Measurements from ENCODE around the gene CACNA1D. TPM values are rescaled to one million over a fixed set of nuclear protein-coding genes. Genes with fewer than 3 reads are reported as not detected.

CACNA1D gene
- total RNA-seq, 1 donor from 2014 or later, result 1.9 TPM

DNA sequence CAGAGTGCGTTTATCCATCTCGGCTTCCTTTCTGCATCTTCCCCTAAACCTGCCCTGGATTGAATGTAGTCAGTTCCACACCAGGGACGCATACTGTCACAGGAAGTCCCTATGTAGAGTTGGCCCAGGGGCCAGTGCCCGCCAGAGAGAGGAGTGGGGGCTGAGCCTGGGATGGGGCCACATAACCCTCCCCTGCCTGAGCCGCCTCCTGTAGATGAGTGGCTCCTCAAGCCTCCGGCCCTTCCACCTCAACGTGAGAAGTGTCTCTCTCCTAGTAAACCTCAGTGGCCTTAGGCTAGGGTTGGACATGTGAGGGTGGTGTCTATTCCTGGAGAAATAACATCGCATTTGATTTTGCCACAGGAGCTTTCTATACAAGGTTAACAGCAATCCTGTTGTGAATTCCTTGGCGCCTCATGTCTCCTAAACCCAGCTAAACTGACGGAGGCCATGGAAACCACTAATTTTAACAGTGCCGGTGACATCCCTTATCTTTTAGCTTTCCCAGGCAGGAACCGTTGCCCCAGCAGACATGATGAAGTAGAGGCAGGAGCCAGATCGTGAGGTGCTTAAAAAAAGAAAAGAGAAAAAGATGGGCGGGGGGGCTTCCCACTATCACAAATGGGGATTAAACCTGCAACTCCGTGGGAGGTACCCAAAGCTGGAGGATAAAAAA, 180.7 kb downstream of the CACNA1D start:
- Mint-ChIP-seq H3K4me3 (no peak overlapping the region), H3K27me3 (no peaks in the 10 kb centered on the region), H3K4me1 (no peaks in the 10 kb centered on the region), H3K9me3 (no peaks in the 10 kb centered on the region), H3K36me3 (ENCODE audit: low read depth) (no peaks in the 10 kb centered on the region), H3K27ac (no peak overlapping the region)
- TF ChIP-seq, protein P1, sequence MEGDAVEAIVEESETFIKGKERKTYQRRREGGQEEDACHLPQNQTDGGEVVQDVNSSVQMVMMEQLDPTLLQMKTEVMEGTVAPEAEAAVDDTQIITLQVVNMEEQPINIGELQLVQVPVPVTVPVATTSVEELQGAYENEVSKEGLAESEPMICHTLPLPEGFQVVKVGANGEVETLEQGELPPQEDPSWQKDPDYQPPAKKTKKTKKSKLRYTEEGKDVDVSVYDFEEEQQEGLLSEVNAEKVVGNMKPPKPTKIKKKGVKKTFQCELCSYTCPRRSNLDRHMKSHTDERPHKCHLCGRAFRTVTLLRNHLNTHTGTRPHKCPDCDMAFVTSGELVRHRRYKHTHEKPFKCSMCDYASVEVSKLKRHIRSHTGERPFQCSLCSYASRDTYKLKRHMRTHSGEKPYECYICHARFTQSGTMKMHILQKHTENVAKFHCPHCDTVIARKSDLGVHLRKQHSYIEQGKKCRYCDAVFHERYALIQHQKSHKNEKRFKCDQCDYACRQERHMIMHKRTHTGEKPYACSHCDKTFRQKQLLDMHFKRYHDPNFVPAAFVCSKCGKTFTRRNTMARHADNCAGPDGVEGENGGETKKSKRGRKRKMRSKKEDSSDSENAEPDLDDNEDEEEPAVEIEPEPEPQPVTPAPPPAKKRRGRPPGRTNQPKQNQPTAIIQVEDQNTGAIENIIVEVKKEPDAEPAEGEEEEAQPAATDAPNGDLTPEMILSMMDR (IDR thresholded peaks at IDR 0.05), result no peak
- ATAC-seq (ENCODE audit: low read depth) (no peak), DNase-seq (no peak)
- CTCF ChIA-PET, result no interaction called here
- intact Hi-C loops (cut with micrococcal nuclease), result no loop called here
- POLR2A ChIA-PET, result no interaction called here

DNA sequence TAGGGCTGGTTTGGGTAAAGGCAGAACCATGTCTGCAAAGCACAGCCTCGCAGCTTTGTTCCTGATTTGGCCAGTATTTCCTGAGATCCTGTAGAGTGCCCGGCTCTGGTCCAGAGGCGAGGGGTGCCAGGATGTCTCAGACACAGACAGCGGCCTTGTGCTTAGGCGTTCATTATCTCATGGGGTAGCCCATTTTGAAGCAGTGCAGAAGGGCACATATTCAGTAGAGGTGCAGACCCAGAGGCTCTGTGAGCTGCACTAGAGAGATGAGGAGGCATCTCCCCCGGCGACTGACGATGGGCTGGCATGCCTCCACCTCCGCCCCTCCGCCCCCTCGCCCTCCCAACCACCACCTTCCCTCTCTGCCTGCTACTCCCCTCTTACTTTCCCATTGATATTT, 181.5 kb downstream of the CACNA1D start:
- Mint-ChIP-seq H3K27ac (no peak overlapping the region), H3K27me3 (peaks cover 3% of the 10 kb centered on the region), H3K9me3 (no peaks in the 10 kb centered on the region), H3K36me3 (ENCODE audit: low read depth) (no peaks in the 10 kb centered on the region), H3K4me3 (no peak overlapping the region), H3K4me1 (no peaks in the 10 kb centered on the region)
- POLR2A ChIA-PET, result no interaction called here
- intact Hi-C loops (cut with micrococcal nuclease), result no loop called here
- TF ChIP-seq, protein P1 (IDR thresholded peaks at IDR 0.05), result no peak
- CTCF ChIA-PET, result no interaction called here
- ATAC-seq (ENCODE audit: low read depth), result no peak
- DNase-seq, result no peak

DNA sequence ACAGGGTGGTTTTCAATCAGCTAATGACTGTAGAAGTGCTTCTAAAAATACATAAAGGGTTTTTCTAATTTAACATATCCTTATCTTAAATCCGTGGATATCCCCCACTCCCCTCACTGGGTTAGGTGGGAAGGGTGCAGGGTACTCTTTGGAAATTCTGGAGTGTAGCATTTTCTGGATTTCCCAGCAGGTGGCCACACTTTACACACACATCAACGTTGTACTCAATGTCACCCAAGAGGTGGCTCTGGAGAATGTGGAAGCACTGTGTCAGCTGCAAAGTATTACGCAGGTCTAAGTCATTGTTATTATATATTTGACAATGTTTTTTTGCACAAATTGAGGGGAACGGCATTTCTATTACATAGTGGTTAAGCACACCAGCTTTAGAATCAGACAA, 183.0 kb downstream of the CACNA1D start:
- Mint-ChIP-seq H3K4me3 (no peak overlapping the region), H3K9me3 (no peaks in the 10 kb centered on the region), H3K36me3 (ENCODE audit: low read depth) (no peaks in the 10 kb centered on the region), H3K4me1 (no peaks in the 10 kb centered on the region), H3K27ac (no peak overlapping the region), H3K27me3 (peaks cover 17% of the 10 kb centered on the region)
- TF ChIP-seq, protein P1 (IDR thresholded peaks at IDR 0.05), result no peak
- ChIA-PET POLR2A (no interaction called here), CTCF (no interaction called here)
- intact Hi-C loops (cut with micrococcal nuclease), result no loop called here
- DNase-seq (no peak), ATAC-seq (ENCODE audit: low read depth) (no peak)

DNA sequence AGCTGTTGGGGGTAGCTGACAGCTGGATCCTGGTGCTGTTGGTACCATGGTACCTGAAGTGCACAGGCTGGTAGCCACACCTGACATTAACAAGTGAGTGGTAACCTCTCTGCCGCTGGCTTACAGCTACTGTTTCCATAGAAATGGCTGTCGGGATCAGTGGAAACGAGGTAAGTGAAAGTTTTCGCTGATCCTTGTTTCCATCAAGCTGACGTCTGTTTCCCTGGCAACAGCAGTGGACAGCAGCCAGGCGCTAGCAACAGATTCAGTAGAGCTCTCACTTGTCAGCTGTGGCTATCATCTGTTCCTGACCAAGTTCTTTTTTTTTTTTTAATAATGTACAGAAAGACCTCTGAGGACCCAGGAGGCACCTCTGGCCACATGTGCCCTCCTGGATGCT, 185.6 kb downstream of the CACNA1D start:
- intact Hi-C loops (cut with micrococcal nuclease), result no loop called here
- Mint-ChIP-seq H3K4me3 (no peak overlapping the region), H3K27ac (no peak overlapping the region), H3K27me3 (peaks cover 30% of the 10 kb centered on the region), H3K9me3 (no peaks in the 10 kb centered on the region), H3K36me3 (ENCODE audit: low read depth) (no peaks in the 10 kb centered on the region), H3K4me1 (no peaks in the 10 kb centered on the region)
- ATAC-seq (ENCODE audit: low read depth), result no peak
- no peak for DNase-seq
- ChIA-PET CTCF (no interaction called here), POLR2A (no interaction called here)
- TF ChIP-seq, protein P1 (IDR thresholded peaks at IDR 0.05), result no peak

DNA sequence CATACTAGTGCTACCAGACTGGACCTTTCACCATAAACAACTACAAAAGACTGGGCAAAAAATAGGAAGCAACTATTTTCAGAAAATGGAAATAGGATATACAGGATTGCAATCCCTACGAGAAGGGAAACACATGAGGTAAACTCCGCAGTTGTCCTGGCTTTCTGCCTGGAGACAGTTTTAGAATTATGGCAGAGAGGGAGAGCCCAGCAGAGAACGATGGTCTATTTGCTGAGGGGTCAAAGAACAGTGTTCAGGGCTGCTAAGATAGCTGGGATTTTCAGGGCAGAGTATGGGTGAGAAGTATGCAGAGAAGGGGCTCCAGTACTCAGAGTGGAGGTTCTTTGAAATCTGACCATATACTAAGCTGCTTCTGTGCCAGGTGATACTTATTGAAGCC, 188.4 kb downstream of the CACNA1D start:
- intact Hi-C loops (cut with micrococcal nuclease), result no loop called here
- Mint-ChIP-seq H3K9me3 (no peaks in the 10 kb centered on the region), H3K27ac (no peak overlapping the region), H3K36me3 (ENCODE audit: low read depth) (no peaks in the 10 kb centered on the region), H3K27me3 (peaks cover 30% of the 10 kb centered on the region), H3K4me3 (no peak overlapping the region), H3K4me1 (no peaks in the 10 kb centered on the region)
- TF ChIP-seq, protein P1 (IDR thresholded peaks at IDR 0.05), result no peak
- CTCF ChIA-PET, result no interaction called here
- DNase-seq (no peak), ATAC-seq (ENCODE audit: low read depth) (no peak)
- POLR2A ChIA-PET, result no interaction called here

All from activated B cell treated with CpG ODN at 0.5 μM for 24 hours (primary cell).